ENCODE measurements around the gene HSDL1.

GRCh38 chr16:84155771-84156170 is 10.8 kb upstream of the HSDL1 start:
- TF ChIP-seq CTCF (IDR thresholded peaks at IDR 0.05) (no peak), POLR2A (IDR thresholded peaks at IDR 0.05) (no peak), EP300 (IDR thresholded peaks at IDR 0.05) (no peak)
